DND-41 (cell line): ENCODE data around the gene LRRC8D.

Experiments used
- ATAC-seq: fragments of 200-7000 bp; cut with Tn5 transposase; 3 replicates; pipeline ENCODE4 v1.9.1; 2021; ENCODE audit warnings: low read depth; ENCODE audit not compliant: insufficient read depth
- DNase-seq: peaks from one replicate; pipeline ENCODE4 v3.0.0-alpha.2; 2020
- H2AFZ ChIP-seq: 2 replicates; pipeline ENCODE4 v1.6.0; 2012; ENCODE audit warnings: low read depth, low read length
- H3K27ac ChIP-seq: 2 replicates; pipeline ENCODE4 v1.5.1; 2012; ENCODE audit warnings: low read length, inconsistent platforms
- H3K27me3 ChIP-seq: fragments of 200-600 bp; sonication (generic); 2 replicates; pipeline ENCODE4 v1.6.0; 2012; ENCODE audit warnings: low read length, mild to moderate bottlenecking, inconsistent platforms; ENCODE audit not compliant: insufficient read depth, poor library complexity
- H3K36me3 ChIP-seq: 2 replicates; pipeline ENCODE4 v1.5.1; 2012; ENCODE audit warnings: low read length, inconsistent platforms; ENCODE audit not compliant: insufficient read depth
- H3K4me1 ChIP-seq: 2 replicates; pipeline ENCODE4 v1.5.1; 2012; ENCODE audit warnings: mild to moderate bottlenecking, low read length; ENCODE audit not compliant: insufficient read depth
- H3K4me2 ChIP-seq: 2 replicates; pipeline ENCODE4 v1.6.0; 2012; ENCODE audit warnings: mild to moderate bottlenecking, moderate library complexity, low read length, inconsistent platforms; ENCODE audit not compliant: insufficient read depth
- H3K4me3 ChIP-seq, 2 experiments: fragments of 200-600 bp in 1 of 2; shearing (Covaris generic) in 1 of 2; 2 replicates each; pipeline ENCODE4 v1.5.1; 2012 to 2016; ENCODE audit warnings: inconsistent platforms in 2 of 2, low read length in 2 of 2, mild to moderate bottlenecking in 2 of 2, low read depth in 1 of 2, moderate library complexity in 1 of 2
- H3K79me2 ChIP-seq: 2 replicates; pipeline ENCODE4 v1.6.0; 2012; ENCODE audit warnings: low read length, inconsistent platforms; ENCODE audit not compliant: insufficient read depth
- H3K9ac ChIP-seq: 2 replicates; pipeline ENCODE4 v1.6.0; 2012; ENCODE audit warnings: low read depth, mild to moderate bottlenecking, inconsistent platforms, low read length, moderate library complexity
- H3K9me3 ChIP-seq: 2 replicates; pipeline ENCODE4 v1.5.1; 2012; ENCODE audit warnings: low read length, moderate library complexity, mild to moderate bottlenecking, inconsistent platforms; ENCODE audit not compliant: insufficient read depth, severe bottlenecking
- H4K20me1 ChIP-seq: 2 replicates; pipeline ENCODE4 v1.6.0; 2012; ENCODE audit warnings: low read length; ENCODE audit not compliant: insufficient read depth
- CTCF ChIP-seq: IDR thresholded peaks from 2 replicates; pipeline ENCODE4 v1.5.1; 2012; ENCODE audit warnings: borderline replicate concordance, low read length, moderate library complexity, mild to moderate bottlenecking; ENCODE audit not compliant: poor library complexity, severe bottlenecking; ENCODE audit errors: extremely low read depth
- EZH2 ChIP-seq: IDR thresholded peaks from 3 replicates; pipeline ENCODE4 v1.6.1; 2012; ENCODE audit warnings: borderline replicate concordance, low read depth, mild to moderate bottlenecking, moderate library complexity, low read length, inconsistent platforms; ENCODE audit not compliant: severe bottlenecking

Gene LRRC8D

GRCh38 chr1:89917353-89917752 is 96.5 kb downstream of the LRRC8D start:
- Histone ChIP-seq H4K20me1 (0 out of 2 replicates have a peak, but pooled peaks cover 4% of the 10 kb centered on the region), H3K4me1 (no peaks in the 10 kb centered on the region), H3K27ac (no peak overlapping the region), H3K36me3 (peaks cover 3% of the 10 kb centered on the region; the same call in 1 of the 2 replicates), H3K79me2 (peaks cover 22% of the 10 kb centered on the region), H3K9me3 (no peaks in the 10 kb centered on the region), H3K4me3 (no peak overlapping the region), H3K4me2 (no peak overlapping the region), H2AFZ (no peak overlapping the region), H3K9ac (no peak overlapping the region), H3K27me3 (no peaks in the 10 kb centered on the region)
- ATAC-seq (no peak), DNase-seq (no peak)
- TF ChIP-seq EZH2 (no peak), CTCF (no peak)

GRCh38 chr1:89918127-89918793 is 97.4 kb downstream of the LRRC8D start:
- Histone ChIP-seq H2AFZ (no peak overlapping the region), H3K4me1 (no peaks in the 10 kb centered on the region), H3K9me3 (no peaks in the 10 kb centered on the region), H3K79me2 (peaks cover 22% of the 10 kb centered on the region), H3K4me2 (no peak overlapping the region), H3K4me3 (no peak overlapping the region), H4K20me1 (0 out of 2 replicates have a peak, but pooled peaks cover 4% of the 10 kb centered on the region), H3K9ac (no peak overlapping the region), H3K27ac (no peak overlapping the region), H3K36me3 (peaks cover 8% of the 10 kb centered on the region), H3K27me3 (no peaks in the 10 kb centered on the region)
- DNase-seq (no peak), ATAC-seq (no peak)
- no peak for TF ChIP-seq CTCF
- no peak for TF ChIP-seq EZH2

GRCh38 chr1:89918794-89919155 is 97.9 kb downstream of the LRRC8D start:
- TF ChIP-seq EZH2 (no peak), CTCF (no peak)
- no peak for ATAC-seq
- H3K4me2 ChIP-seq = no peak overlapping the region
- 0 out of 2 replicates have a peak, but pooled peaks cover 4% of the 10 kb centered on the region for H4K20me1 ChIP-seq
- no peaks in the 10 kb centered on the region for H3K4me1 ChIP-seq
- no peaks in the 10 kb centered on the region for H3K27me3 ChIP-seq
- H3K4me3 ChIP-seq = no peak overlapping the region
- H3K27ac ChIP-seq = no peak overlapping the region
- no peak overlapping the region for H3K9ac ChIP-seq
- H3K9me3 ChIP-seq = no peaks in the 10 kb centered on the region
- peaks cover 11% of the 10 kb centered on the region for H3K36me3 ChIP-seq
- H3K79me2 ChIP-seq = peaks cover 19% of the 10 kb centered on the region
- DNase-seq = no peak
- no peak overlapping the region for H2AFZ ChIP-seq
